ENCODE measurements around the gene PPM1J.

Gene PPM1J

DNA sequence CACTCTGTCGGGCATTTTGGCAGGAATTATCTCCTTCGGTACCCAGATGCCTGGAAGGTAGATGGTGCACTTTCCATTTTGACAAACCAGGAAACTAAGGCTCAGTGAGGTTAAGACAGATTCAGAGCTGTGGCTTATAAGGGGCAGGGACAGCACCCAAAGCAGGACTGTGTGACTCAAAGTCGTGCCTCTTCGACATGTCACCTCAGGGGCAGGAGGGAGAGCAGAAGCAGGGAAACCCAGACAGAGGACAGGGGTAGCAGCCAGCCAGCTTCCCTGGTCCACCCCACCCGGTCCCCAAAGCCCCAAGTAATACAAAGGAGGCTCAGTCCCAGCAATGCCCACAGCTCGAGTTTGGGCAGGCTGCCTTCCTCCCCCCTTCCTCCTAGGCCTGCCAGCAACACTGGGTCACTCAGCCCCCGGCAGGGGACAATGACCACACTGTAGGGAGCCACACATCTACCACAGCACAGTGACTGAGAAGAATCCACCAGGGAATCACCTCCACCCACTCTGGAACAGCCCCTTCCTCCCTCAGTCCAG is 10.7 kb downstream of the PPM1J start:
- DNase-seq (ENCODE audit: low spot score), result no peak

DNA sequence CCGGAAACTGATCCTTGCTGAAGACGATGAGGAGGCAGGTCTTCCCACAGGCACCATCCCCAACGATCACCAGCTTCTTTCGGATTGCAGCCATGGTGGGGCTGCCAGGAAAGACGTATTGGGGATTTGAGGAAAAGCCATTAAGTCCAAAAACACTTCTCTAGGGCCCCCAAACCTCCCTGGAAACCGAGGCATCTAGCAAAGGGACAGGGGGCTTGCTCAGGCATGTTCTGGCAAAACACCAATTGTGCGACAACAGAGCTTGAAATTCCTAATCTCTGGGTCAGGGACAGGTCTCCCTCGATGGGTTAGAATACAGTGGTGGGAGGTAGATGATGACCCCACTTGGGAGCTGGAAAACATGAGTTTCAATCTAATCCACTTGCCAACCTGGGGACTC is 11.4 kb downstream of the PPM1J start:
- DNase-seq (ENCODE audit: low spot score), result no peak

DNA sequence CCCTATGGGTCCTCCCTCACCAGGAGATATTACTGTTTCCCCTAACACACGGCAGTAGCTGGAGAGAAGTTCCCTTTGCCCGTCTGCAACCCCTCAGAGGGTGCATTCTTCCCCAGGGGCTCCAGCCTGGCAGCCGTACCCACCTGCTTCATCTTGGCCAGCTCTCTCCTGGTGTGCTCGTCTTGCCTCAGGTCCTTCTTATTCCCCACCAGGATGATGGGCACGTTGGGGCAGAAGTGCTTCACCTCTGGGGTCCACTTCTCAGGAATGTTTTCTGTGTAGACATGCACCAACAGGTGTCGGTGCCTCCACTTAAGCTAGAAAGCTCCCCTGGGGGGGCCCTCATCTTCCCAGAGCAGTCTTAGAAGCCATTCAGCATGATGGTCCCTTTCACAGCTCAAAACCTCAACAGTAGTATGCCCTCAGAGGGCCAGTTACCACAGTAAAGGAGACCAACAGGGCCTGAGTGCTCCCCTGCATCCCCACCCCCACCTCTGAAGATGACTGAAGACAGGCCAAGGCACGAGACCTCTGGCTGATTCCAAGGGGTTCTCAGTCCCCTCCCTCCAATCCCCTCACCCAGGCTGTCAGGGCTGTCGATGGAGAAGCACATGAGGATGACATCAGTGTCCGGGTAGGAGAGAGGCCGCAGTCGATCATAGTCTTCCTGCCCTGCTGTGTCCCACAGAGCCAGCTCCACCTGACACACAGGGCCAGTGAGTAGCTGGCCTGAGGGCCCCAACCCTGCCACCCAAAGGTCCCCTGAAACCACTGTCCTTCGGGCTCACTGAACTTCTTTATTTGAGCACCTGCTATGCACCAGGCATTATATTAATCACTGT is 12.5 kb downstream of the PPM1J start:
- DNase-seq (ENCODE audit: low spot score), result no peak

DNA sequence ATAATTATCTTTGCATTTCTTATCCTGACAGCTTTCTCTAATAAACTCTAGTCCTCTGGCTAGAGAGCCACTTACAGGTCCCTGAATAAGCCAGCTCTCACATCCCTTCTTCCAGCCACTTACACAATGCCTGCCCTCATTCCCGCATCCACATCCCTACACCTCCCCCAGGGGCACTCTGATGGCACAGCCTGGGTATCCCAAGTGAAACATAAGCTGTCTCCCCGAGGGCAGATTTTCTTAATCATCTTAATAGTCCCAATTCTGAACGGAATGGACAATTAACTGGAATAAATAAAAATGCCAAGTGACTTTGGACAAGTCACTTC is 13.1 kb downstream of the PPM1J start:
- no peak for DNase-seq (ENCODE audit: low spot score)

DNA sequence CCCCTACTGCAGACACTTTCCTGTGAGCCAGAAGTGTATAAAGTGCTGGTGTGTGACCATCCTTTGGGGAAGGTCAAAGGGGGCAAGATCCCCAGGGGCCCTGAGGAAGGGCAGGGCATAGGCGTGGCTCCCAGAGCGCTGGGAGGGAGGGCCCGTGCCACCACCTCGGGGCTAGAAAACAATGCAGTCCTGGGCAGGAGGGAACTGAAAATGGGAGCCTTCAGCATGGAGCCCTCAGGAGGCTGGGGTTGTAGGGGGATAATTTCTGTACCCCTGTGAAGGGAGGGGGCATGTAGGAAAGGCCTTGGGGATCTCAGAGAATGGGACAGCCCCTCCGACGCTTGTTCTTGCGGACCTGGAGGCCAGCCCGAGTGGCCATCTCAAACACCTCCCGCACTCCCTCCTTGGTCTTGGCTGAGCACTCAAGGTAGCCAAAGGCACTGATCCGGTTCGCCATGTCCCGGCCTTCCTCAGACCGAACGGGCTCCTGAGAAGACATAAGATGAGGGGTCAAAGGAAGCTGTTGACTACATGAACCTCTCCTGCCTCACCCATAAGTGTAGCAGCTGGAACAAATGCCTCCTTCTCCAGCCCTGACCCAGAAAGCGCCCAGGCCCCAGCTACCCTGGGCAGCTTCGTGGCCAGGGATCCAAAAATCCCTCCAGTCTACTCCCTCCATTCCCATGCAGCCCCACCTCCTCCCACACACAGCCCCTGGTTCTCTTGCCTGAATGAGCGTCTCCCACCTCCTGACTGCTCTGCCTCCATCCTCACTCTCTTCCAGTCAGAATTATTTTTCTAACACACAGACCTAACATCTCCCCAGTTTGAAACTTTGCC is 13.7 kb downstream of the PPM1J start:
- DNase-seq (ENCODE audit: low spot score), result no peak

DNA sequence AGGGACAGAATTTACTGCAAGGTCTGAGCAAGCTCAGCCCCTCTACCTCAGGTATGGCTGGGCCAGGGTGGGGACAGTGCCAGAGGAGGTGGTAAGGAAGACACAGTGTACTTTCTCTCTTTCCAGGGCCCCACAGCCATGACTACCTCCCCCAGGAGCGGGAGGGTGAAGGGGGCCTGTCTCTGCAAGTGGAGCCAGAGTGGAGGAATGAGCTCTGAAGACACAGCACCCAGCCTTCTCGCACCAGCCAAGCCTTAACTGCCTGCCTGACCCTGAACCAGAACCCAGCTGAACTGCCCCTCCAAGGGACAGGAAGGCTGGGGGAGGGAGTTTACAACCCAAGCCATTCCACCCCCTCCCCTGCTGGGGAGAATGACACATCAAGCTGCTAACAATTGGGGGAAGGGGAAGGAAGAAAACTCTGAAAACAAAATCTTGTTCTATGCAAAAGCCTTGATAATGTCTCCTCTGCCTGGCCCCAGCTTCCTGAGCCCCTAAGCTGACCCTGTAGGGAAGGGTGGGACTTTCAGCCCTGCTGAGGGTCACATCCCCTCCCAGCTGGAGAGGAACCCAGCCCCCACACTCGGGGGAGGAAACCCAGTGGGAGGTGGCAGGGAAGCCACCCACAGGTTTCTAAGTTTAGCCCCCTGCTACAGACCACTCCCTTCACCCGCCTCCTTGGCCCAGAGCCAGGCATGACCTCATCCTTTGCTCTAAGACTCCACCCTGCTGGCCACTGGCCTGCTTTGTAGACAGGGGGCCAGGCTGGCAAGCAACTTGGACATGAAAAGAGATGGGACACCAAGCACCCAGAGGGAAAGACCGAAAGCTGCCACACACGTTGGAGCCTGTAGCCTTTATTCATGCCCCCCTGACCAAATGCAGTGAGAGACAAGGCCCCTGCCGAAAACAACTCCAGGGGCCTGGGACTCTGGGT is 14.6 kb downstream of the PPM1J start:
- peak; percentile 65 for DNase-seq (ENCODE audit: low spot score)

DNA sequence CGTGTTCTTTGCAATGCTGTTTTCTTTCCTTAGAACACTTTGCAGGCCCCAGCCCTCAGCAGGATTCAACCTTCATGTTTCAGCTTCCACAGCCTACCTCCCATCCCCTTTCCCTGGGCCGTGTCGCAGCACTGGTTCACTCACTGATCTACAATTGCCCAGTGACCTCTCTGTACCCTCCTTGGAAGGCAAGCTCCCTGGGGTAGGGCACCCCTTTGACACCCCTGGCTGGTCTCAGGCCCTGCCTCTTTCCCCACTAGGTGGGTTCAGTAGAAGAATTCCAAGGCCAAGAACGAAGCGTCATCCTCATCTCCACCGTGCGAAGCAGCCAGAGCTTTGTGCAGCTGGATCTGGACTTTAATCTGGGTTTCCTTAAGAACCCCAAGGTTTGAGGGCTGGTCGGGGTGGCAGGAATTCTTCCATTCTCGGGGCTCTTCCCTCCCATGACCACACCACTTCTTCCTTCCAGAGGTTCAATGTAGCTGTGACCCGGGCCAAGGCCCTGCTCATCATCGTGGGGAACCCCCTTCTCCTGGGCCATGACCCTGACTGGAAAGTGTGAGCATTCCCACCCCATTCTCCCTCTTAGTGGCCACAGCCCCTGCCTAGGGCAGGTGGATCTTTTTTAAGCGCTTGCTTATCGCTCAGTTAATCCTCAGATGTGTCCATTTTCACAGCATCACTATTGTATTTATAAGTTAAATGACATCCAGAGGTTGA is 15.5 kb downstream of the PPM1J start:
- no peak for DNase-seq (ENCODE audit: low spot score)

DNA sequence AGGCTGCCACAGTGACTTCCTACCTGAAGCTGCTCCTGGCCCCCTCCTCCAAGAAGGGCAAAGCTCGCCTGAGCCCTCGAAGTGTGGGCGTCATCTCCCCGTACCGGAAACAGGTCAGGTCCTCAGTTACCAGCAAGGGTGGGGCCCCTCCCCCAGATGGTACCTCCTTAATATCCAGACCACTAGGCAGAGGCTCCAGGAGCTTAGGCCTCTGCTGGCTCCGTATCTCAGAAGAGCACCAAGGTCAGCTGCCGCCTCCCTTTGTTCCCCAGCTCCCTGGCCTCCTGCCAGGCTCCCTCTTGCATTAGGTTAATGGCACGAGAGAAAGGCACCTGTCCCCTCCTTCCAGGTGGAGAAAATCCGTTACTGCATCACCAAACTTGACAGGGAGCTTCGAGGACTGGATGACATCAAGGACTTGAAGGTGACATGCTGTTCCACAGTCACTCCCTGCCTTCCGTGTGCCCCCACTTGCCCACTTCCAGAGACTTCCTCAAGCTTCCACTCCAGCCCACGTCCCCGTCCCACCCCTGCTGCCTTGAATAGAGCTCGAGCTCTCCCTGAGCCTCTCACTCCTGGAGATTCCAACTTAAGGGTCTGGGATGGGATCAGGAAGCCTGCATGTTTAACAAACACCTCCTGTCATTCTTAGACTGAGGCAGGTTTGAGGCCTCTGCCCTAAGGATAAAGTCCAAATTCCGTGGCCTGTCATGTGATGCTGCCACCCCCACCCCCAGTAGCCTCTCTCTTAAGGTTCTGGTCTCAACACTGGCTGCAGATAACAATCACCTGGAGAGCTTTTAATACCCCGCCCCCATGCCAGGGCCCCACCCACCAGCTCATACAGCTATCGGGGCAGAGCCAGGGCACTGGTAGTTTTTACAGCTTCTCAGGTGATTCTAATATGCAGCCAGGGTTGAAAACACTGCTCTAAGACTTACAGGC is 16.5 kb downstream of the PPM1J start:
- DNase-seq (ENCODE audit: low spot score), result no peak

DNA sequence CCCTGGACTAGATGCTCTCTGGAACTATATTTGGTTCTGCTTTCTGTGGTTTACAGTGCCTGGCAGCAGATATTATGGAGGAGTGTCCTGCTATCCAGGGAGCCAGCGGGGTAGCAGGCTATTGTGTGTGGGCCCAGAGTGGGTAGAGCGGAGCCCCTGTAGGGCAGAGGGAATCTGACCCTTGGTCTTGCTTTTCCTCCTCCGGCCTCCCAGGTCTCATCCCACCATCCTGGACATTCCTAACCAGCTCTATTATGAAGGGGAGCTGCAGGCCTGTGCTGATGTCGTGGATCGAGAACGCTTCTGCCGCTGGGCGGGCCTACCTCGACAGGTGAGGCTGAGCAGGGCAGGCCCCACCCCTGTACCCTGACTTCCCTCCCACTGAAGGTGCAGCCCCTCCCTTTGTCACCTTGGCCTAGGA is 17.3 kb downstream of the PPM1J start:
- no peak for DNase-seq (ENCODE audit: low spot score)

DNA sequence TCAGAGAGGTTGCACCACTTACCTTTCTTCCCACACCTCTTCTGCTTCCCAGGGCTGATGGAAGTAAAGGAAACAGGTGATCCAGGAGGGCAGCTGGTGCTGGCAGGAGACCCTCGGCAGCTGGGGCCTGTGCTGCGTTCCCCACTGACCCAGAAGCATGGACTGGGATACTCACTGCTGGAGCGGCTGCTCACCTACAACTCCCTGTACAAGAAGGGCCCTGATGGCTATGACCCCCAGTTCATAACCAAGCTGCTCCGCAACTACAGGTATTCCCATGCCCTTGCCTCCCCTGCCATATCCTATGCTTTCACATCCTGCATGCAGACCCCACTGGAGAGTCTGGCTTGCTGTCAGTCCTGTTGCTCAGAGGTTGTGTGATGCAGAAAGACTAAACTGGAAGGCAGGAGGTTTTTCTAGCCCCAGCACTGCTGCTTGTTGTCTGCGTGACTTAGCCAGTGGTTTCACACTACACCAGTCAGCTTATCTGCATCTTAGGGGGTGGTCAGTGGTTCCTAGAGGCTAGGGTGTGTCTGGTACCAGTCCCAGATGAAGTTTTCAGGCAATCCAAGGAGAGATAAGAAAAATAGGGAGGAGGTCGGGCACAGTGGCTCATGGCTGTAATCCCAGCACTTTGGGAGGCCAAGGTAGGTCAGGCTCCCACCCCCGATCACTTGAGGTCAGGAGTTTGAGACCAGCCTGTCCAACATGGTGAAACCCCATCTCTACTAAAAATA is 18.4 kb downstream of the PPM1J start:
- DNase-seq (ENCODE audit: low spot score), result no peak

DNA sequence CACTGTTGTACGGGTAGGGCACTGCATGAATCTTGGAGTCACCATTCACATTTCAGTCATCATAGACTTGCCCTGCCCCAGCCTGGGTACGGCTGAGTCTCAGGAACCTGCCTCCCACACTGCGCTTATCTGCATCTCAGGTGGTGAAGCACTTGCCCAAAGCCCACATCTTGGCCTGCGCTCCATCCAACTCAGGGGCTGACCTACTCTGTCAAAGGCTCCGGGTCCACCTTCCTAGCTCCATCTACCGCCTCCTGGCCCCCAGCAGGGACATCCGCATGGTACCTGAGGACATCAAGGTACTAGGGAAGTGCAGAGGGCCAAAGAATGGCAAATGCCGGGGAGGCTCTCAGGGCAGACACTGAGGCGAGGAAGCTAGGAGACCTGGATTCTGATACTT is 19.9 kb downstream of the PPM1J start:
- DNase-seq (ENCODE audit: low spot score), result no peak

DNA sequence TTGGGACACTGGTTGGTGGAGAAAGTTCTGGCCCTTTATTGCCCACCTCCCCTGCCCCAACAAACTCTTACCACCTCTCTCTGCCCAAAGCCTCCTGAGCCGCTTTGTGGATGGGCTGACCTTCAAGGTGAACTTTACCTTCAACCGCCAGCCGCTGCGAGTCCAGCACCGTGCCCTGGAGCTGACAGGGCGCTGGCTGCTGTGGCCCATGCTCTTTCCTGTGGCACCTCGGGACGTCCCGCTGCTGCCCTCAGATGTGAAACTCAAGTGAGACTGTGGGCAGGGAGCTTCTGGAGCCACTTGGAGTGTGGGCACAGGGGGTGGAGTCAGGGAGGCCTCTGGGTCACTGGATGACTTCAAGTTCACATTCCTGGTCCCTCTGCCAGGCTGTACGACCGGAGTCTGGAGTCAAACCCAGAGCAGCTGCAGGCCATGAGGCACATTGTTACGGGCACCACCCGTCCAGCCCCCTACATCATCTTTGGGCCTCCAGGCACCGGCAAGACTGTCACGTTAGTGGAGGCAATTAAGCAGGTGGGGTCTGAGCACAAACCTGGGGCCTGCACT is 20.7 kb downstream of the PPM1J start:
- DNase-seq (ENCODE audit: low spot score), result no peak

DNA sequence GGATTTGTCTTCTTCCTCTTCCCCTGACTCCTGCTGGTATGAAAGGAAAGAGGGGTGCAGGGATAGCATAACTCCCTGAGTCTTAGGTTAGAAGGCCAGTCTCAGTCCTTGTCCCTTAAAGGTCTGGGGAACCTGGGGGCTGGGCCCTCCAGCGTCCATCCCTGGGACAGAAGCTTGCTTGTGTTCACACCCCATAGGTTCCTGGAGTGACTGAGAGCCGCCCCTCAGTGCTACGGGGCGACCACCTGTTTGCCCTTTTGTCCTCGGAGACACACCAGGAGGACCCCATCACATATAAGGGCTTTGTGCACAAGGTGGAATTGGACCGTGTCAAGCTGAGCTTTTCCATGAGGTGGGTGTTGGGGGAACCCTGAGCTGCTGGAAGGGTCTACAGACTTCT is 21.3 kb downstream of the PPM1J start:
- no peak for DNase-seq (ENCODE audit: low spot score)

DNA sequence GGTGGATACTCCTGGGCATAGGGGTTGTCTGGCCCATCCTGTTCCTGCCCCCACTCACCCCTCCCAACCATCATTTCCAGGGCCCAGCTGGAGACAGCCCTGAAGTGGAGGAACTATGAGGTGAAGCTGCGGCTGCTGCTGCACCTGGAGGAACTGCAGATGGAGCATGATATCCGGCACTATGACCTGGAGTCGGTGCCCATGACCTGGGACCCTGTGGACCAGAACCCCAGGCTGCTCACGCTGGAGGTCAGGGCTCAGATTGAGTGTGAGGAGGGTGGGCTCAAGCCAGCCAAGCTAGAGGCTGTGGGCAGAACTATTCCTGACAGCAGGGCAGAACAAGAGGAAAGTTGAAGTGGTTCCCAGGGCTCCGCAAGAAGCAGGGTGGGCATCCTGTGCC is 22.5 kb downstream of the PPM1J start:
- no peak for DNase-seq (ENCODE audit: low spot score)

DNA sequence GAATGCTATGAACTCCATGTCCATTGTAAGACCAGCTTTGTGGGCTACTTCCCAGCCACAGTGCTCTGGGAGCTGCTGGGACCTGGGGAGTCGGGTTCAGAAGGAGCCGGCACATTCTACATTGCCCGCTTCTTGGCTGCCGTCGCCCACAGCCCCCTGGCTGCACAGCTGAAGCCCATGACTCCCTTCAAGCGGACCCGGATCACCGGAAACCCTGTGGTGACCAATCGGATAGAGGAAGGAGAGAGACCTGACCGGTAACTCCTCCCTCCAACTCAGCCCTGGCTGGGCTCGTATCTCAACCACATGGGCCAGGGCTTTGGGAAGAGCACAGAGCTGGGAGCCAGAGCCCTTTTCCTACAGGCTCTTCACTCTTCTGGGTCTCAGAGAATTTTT is 25.3 kb downstream of the PPM1J start:
- DNase-seq (ENCODE audit: low spot score), result no peak

DNA sequence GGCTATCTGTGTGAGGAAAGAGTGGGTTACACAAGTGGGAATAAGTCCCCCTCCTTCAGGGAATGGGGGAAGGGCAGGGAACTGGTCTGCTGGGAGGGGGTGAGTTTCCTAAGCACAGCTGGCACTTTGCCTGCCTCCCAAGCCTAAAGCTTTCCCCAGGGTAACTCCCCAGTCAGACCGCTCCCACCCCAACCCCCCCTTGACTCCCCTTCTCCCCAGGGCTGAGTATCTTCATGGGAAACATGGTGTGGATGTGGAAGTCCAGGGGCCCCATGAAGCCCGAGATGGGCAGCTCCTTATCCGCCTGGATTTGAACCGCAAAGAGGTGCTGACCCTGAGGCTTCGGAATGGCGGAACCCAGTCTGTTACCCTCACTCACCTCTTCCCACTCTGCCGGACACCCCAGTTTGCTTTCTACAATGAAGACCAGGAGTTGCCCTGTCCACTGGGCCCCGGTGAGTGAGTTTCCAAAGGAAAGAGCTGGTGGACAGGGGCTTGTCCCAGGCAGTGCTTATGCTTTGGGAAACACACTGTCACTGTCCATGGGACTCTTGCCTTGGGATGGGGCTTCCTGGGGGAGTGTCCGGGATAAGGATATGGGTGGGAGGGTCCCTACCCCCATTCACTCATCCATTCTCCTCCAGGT is 25.8 kb downstream of the PPM1J start:
- no peak for DNase-seq (ENCODE audit: low spot score)

DNA sequence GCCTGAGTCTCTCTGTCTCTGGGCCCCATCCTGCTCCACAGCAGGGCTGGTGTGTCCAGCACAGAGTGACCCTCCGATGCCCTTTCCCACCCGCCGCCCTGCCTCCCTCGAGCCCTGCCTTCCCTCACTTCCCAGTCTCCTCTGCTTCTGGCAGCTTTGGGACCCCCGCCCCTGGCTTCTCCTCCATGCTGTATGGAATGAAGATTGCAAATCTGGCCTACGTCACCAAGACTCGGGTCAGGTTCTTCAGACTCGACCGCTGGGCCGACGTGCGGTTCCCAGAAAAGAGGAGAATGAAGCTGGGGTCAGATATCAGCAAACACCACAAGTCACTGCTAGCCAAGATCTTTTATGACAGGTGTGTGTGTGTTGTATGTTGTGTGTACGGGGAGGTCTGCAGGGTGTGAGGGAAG is 26.3 kb downstream of the PPM1J start:
- no peak for DNase-seq (ENCODE audit: low spot score)

DNA sequence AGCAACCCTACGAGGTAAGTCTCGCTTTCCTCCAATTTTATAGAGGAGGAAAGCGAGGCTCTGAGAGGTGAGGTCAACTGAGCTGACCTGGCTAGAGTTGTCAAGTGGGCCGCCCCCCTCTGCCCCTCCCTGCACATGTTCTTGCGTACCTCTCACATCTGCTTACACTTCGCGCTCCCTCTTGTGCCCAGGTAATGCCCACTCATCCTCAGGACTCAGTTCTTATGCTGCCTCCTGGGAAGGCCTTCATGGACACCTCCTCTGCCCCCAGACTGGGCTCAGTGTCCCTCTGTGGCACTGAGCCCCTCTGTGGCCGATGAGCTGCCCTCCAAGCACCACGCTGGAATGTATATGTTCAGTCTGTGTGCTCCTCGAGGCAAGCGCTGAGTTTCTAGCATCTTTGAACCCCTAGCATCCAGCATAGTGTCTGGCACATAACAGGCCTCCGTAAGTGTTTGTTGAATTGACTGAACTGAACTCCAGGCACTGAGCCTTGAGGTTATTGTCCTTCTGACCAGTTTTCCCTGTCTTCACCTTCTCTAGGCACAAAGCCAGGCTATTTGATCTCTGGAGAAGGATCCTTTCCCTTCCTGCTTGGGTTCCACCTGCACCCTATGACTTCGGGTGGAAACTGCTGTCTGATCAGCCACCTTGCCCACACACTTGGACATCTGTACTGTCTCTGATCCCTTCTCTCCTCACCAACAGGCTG is 27.2 kb downstream of the PPM1J start:
- DNase-seq (ENCODE audit: low spot score), result no peak

All from COLO829 (cell line).